Bone marrow (tissue), 2 donors: Measurements from ENCODE around the gene LARP1.
"Not testable (repeated sequence)": the region's sequence is repeated elsewhere in the genome, so short reads cannot be mapped to it uniquely, and the experiment has no call there.

ENCODE experiments used
- DNase-seq, 2 donors: peaks; one replicate each; lab custom pipeline; 2025; lab: John Stamatoyannopoulos, UW

Gene LARP1

DNA sequence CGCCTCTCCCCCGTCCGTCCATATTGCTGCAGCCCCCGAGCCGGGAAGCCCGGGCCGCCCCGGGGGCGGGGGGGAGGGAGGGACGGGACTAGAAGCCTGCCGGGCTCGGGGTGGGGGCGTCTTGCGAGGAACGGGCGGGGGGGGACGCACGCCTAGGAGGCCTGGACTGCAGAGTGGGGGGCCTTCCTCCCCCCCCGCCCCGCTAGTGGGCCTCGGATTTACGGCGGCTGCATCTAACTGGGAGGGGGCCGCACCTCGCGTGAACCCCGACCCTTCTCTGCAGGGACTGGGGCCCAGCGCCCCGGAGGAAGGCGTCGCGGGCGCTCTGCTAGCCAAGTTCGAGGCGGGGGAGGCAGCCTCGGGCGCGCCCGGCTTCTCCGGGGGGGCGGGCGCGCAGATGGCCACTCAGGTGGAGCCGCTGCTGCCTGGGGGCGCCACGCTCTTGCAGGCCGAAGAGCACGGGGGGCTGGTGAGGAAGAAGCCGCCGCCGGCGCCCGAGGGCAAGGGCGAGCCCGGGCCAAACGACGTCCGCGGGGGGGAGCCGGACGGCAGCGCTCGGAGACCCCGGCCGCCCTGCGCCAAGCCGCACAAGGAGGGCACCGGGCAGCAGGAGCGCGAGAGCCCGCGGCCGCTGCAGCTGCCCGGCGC, at the start of gene LARP1:
Gene LARP1 (plus strand): TSS at position 17 of the 648 bp plus-strand sequence. CDS start 381 bp downstream, at position 398.
- DNase-seq: no peak

DNA sequence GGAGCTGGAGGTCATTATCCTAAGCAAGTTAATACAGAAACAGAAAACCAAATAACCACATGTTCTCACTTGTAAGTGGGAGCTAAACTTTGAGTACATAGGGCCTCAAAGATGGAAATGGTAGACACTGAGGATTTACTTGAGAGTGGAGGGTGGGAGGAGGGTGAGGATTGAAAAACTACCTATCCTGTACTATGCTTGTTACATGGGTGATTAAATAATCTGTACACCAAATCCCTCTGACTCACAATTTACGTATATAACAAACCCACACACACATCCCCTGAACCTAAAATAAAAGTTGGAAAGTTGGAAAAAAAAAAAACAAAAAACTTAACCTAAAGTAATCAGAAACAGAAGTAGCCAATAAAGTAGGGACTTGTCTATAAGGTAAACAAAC, 48.8 kb upstream of the LARP1 start:
- no peak for DNase-seq

DNA sequence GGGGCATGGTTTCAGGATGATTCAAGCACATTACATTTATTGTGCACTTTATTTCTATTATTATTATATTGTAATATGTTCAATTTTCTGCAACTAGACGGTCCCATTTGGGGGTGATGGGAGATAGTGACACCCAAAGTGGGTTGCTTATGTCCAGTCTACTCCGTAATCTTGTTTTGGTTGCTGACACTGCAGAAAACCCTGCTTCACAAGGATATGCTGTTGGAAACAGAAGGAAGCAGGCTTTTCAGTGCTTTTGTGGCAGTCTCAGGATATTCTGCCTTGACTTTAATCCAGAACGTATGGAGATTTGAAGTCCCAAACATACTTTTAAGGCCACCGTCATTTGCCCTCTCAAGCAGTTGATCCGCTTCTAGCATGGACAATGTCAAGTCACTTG, 47.5 kb upstream of the LARP1 start:
- DNase-seq: no peak

DNA sequence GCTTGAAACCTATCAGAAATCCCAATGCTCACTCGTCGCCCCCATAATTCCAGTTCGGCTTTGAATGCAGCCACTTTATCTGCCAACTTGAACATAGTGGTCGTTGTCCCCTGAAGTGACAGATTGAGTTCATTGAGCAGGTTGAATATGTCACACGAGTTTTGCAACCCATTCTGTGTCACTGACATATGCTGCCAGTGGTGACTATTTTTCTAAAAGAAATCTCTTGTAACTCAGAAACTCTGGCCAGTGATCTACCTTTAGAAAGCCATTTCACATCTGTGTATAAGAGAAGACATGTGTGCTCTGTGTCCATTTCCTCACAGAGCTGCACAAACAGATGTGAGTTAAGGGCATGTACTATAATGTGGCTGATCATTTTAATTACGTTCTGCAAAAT, 47.0 kb upstream of the LARP1 start:
- DNase-seq: no peak

DNA sequence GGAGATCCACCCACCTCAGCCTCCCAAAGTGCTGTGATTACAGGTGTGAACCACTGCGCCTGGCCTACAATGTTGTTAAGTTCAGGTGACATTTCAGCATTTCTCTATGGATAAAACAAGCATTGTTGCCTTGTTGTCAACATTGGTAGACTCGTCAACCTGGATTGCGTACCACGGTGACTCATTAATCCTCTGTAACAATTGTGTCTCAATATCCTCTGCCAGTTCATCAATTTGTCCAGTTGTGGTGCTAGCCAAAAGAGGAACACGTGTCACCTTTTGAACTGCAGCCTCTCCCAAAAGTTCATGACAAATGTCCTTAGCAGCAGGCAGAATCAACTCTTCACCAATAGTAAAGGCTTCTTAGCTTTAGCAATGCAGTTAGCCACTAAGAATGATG, 46.3 kb upstream of the LARP1 start:
- DNase-seq: no peak

DNA sequence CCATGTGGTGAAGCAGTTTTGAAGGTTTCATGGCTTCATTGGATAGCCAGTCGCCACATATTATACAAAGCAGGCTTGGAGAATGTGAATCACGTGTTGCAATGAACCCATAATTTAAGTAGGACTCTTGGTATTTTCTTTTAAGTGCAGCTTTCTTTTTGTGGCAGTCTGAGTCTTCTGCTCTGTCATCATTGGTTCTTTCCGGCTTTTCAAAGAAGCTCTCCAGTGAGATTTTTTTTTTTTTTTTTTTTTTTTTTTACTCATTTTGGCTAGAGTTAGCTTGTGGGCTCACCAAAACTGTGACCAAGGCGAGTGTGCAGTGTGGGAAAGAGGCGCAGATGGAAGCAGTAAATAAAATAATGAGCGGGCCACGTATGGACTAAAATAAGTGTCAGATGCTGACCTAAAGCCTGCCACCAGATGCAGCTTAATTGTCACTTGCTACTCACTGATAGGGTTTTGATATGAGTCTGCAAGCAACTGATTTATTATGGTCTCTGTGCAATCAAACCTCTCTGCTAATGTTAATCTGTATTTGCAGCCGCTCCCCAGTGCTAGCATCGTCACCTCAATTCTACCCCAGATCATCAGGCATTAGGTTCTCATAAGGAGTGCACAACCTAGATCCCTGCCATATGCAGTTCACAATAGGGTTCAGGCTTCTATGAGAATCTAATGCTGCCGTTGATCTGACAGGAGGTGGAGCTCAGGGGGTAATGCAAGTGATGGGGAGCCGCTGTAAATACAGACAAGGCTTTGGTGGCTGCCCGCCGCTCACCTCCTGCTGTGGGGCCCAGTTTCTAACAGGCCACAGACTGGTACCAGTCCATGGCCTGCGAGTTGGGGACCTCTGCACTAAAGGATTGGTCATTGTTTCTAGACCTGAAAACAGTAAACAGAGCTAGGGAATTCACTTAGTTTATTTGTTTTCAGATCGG, 45.5 kb upstream of the LARP1 start:
- DNase-seq: no peak

DNA sequence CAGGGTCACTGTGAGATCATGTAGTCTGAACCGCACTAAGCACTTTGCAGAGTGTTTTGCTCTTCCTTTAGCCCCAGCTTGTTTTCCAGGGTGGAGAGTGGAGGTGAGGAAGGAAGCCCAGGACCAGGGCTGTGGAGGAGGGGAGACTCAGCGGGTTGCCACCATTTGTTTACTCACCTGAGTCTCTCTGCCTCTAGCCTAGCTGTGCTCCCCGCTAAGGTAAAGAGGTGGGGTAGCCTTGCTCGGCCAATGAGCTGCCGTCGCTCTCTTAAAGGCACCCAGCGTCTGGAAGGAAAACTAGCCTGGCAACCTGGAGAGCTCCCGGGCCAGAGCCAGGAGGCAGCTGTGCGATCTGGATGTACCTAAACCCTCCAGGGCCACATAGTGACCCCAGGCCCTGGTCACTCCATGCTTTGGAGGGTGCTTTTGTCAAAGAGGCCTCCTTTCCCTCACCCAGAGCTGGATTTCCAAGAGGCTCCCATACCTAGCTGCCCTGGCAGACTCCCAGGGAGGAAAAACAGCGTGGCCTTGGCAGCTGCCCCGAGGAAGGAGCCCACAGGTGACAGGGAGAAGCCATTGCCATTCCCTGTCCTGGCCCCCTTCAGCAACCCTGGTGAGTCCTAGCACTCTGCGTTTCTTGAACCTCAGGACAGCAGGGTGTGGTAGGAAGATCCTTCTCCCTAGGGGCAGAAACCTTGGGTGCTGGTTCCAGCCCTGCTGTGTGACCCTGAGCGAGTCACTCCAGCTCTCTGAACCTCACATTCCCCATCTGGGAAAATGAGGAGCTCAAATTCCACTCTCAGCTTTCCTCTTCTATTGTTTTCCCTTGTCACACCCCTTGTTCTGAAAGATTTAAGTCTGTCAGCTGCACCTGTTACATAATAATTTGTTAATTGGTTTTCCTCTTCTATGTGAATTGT, 42.4 kb upstream of the LARP1 start:
- no peak for DNase-seq

DNA sequence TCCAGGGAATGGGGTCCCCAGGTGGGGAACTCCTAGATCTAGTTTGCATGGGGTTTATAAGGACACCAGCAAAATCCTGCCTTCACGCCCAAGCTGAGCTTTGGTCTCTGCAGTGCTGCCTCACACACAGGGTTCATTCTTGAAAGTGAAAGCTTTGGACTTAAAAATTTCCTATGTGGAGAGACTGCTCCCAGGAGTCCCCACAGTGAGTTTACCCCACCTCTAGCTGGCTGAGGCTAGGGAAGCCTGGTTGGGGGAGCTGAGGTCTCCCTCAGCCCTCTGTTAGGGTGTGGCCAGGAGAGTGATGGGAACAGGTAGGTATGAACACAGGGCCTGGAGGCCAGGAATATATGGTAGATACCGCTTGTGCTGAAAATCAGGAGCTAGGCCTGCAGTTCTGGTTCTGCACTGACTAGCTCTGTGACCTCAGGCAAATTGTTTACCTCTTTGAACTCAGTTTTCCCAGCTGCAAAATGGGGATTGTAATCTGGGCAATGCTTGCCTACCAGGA, 41.5 kb upstream of the LARP1 start:
- no peak for DNase-seq

DNA sequence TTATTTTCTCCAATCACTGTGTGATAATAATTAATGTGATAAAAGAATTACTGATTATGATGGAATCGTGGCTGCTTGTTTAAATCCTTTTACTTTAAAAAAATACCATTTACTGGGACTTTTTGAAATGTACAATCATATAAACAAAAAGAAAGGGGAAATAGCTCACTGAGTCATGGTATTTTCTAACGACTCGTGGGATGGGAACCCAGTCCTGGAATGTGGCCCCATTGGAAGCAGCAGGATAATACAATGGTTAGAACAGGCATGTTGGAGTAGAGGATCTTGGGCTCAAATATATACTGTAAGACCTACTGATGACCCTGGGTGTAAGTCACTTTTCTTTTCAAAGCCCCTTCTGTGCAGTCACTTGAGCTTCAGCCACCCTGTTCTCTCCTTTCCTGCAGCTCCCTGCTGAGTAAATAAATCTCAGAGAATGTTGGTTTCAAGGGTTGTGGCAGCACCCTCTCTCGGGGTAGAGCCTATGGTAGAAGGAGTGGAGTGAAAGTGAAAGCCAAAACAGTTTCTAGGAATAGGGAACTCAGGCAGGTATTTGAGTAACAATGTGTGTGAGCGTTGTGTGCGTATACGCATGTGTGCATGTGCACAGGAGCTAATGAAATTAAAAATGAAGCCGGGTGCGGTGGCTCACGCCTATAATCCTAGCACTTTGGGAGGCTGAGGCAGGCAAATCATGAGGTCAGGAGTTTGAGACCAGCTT, 40.8 kb upstream of the LARP1 start:
- peak in 1 of 2 donors; percentile 84 for DNase-seq

DNA sequence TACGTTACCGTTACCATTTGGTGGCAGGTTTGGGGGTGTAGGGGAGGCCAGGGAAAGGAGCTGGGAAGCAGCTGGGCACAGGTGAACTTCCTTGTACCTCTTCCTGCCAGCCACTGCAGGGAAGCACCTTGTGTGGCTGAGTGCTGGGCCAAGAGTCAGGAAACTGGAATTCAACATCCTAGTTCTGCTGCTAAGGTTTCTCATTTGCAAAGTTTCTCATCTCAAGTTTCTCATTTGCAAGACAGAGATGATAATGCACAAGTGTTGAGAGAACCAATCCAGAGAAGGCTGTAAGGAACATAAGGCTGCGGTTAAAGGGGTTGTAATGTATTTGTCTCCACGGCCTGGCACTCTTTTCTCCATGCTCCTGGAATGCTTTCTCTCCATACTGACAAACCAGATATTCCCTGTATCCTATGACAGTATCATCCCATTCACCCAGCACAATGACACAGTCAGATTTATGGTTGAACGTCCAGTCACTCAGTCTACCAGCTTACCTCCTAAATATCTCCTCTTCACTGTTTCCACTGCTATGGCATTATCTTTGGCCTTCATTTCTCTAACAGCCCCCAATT, 33.6 kb upstream of the LARP1 start:
- DNase-seq: no peak

DNA sequence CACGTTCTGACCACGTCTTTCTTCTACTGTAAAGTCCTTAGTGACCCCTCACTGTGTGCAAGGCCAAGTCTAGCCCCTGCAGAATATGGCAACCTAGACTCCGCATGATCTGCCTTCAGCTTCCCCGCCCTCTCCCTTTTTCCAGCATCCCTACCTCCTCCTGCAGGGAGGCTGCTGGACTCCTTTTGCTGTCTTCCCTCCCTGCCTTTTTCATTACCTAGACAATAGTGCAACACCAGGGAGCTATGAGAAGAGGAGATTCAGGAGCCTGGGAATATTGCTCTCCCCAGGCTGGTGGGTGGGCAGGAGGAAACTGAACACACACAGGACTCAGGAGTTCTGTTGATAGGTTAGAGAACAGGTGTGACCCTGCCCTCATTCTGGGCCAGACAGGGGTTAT, 33.1 kb upstream of the LARP1 start:
- no peak for DNase-seq

DNA sequence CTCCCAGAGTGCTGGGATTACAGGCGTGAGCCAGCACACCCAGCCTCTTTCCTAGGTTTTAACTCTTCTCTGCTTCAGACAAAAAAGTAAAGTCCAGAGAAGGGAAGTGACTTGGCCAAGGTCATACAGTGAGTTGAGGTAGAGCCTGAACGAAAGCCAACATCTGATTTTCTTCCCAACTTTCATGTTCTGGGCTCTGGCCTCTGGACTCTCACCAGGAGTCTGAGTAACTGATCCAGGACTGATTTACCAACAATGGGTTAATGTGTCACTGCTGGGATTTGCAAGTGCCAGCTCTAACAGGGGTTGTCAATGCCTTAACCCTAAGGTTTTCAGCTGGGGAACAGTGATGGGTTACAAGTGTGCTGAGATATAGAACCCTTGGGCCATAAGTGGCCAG, 32.2 kb upstream of the LARP1 start:
- DNase-seq: no peak

DNA sequence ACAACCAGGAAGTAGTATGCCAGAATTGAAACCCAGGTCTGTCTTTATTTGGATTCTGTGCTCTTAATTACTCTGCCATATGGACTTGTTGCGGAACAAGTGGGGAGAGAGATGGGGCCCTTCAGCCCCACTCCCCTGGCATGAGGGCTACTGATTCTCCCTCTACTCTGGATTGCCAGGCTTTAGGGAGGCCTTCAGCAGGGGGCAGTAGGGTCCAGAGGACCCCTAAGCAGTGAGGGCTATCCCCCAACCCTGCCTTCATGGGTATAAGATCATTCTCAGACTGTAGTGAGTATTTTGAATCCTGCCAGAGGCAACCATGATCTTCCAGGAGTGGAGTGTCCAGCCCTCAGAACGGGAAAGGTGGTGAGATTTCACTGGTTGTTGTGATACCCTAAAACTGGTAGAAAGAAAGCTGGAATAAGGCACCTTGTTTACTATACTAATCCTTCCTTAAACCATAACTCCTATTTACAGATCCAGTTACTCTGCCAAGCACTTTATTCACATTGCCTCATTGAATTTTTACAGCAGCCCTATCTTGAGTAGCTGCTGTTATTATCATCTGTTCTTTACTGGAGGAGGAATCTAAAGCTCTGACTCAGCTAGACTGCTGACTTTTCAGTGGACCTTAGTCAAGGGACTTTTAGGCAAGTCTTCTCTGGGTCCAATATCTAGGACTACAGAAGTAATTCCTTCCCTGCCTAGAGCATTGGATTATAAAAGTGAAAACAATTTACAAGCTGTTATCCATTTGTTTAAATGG, 31.3 kb upstream of the LARP1 start:
- DNase-seq: no peak

DNA sequence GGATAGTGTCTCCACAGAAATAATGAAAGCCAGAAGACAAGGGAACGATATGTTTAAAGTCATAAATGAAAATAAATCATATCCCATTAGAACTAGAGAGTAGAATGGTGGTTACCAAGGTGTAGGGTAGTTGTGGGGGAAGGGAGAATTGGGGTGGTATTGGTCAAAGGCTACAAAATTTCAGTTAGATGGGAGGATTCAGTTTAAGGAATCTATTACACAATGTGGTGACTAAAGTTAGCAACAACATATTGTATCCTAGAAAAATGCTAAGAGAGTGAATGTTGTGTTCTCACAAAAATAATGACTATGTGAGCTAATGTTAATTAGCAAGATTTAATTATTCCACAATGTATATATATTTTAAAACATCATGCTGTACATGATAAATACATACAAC, 27.8 kb upstream of the LARP1 start:
- DNase-seq: no peak

DNA sequence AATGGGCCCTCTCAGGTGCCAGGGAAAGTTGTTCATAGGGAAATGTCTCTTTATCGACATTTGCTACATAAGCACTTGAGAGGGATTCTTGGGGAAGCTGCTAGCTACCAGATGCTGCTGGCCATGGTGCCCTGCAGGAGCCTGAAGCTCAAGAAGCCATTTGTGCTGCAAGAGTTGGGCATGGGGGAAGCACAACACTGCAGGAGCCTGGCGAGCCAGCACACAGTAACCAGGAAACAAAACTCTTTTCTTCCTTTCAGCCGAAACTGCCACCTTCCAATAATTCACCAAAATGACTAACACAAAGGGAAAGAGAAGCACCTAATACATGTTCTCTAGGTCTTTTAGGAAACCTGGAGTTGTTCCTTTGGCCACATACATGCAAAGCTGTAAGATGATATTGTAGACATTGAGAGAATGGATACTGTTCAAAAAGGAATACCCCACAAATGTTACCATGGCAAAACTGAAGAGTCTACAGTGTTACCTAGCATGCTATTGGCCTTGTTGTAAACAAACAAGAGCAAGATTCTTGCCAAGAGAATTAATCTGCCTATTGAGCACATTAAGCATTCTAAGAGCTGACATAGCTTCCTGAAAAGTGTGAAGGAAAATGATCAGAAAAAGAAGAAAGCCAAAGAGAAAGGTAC, 26.1 kb upstream of the LARP1 start:
- no peak for DNase-seq

DNA sequence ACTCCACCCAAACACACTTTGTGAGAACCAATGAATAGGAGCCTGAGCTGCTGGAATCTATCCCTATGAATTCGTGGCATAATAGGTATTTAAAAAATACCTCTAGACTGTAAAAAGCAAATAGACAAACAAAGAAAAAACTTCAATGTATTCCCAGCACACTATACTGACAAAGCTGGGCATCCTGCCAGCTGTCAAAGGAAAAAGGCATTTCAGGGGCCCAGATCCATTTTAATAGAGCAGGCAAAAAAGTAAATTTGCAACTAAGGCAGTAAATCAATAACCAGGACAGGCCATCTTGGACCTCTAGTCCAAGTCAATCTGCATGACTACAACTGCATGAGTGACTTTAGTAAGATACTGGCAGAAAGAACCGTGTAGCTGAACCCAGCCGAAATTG, 25.6 kb upstream of the LARP1 start:
- no peak for DNase-seq

DNA sequence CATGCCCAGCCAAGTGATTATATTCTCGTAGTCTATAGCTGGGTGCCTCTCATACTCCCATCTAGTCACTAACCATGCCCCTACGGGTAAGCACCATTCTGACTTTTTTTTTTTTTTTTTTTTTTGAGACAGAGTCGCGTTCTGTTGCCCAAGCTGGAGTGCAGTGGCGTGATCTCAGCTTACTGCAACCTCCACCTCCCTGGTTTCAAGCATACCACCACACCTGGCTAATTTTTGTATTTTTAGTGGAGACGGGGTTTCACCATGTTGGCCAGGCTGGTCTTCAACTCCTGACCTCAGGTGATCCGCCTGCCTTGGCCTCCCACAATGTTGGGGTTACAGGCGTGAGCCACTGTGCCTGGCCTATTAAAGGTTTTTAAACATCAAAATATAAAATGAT, 24.4 kb upstream of the LARP1 start:
- DNase-seq: not testable (repeated sequence)

DNA sequence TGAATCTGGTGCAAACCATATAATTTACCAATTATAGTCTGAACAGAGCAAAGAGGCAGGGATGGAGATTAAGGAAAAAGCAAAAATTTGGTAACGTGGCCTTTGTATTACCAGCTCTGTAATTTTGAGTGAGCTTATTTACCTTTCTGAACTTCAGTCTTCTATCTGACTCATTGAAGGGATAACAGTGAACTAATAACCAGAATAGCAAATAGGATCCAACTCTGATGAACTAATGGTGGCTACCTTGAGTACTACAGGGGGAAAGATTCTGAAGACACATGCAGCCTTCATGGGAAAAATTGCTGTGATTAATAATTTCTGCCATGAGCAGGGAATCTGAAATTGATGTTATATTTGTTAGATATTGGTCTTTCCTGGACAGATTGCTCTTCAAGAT, 23.0 kb upstream of the LARP1 start:
- no peak for DNase-seq

DNA sequence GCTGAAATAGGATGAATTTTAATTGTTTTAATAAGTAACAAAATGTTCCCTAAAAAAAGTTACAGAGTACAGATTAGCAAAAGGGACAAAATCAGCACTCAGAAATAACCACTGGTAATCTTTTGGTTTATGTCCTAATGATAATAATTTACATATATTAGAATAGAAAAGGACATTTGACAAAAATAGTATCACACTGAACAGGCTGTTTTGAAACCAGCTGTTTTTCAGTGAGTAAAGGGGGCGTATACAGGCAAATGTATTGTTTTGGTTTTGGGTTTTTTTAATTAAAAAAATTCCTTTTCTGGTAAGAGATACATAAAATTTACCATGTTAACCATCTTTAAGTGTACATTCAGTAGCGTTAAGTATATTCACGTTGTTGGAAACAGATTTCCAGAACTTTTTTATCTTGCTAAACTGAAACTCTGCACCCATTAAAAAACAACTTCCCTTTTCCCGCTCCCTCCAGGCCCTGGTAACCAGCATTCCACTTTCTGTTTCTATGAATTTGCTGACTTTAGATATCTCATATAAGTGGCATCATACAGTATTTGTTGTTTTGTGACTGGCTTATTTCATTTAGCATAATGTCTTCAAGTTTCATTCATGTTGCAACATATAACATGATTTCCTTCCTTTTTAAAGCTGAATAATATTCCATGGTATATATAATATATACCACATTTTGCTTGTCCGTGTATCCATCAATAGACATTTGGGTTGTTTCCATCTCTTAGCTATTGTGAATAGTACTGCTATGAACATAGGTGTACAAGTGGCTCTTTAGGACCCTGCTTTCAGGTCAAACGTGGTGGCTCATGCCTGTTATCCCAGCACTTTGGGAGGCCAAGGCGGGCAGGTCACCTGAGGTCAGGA, 20.6 kb upstream of the LARP1 start:
- DNase-seq: no peak
